ENCODE results near the gene AGR2.

The AGR2 gene

DNA sequence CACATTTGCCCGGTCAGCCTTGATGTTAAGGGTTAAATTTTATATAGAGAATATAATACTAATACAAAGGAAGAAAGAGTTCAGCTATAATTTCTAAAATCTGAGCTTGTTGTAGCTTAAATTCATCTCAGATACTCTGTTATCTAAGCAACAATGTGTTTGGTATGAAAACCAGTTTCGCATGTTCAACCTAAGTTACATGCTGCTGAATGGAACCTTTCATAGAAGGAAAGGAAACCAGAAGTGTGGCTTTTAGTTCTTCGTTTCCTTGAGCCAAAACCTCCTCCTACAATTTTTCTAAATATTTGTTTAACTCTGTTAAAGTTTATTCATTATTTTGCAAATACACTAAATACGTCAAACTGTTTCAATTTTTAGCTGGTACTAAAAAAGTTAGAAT, 18.5 kb downstream of the AGR2 start:
- Histone ChIP-seq H3K27me3 (ENCODE audit: control insufficient read depth in 3 of 3, insufficient read depth in 3 of 3, low read depth in 1 of 3, low read length in 3 of 3) (peaks cover 0 to 2% (median 0%) of the 10 kb centered on the region in 3 experiments), H2BK12ac (ENCODE audit: low read length) (no peak overlapping the region), H4K91ac (ENCODE audit: low read depth, low read length, poor library complexity) (no peak overlapping the region), H2BK5ac (ENCODE audit: low read length) (no peak overlapping the region), H3K23ac (ENCODE audit: low read depth, low read length, poor library complexity) (no peak overlapping the region), H3K4ac (ENCODE audit: low read length) (no peak overlapping the region), H3K9me3 (replicated peaks in 1 of 2; ENCODE audit: control insufficient read depth in 2 of 2, insufficient read depth in 1 of 2, low read depth in 1 of 2, low read length in 2 of 2) (no peaks in the 10 kb centered on the region), H2BK15ac (ENCODE audit: low read length) (no peak overlapping the region), H3K36me3 (replicated peaks in 1 of 2; ENCODE audit: control insufficient read depth in 2 of 2, insufficient read depth in 2 of 2, low read length in 2 of 2) (peaks cover 0 to 31% of the 10 kb centered on the region in 2 donors), H3K14ac (ENCODE audit: low read length) (no peak overlapping the region), H3K18ac (ENCODE audit: low read length) (no peak overlapping the region), H2BK120ac (ENCODE audit: low read depth, low read length) (no peak overlapping the region), H3K9ac (ENCODE audit: low read depth, low read length, poor library complexity) (no peak overlapping the region), H2AFZ (ENCODE audit: low read length) (no peak overlapping the region), H3K4me2 (ENCODE audit: insufficient read depth, low read length, poor library complexity, severe bottlenecking) (no peak overlapping the region), H4K8ac (ENCODE audit: low read depth, low read length) (no peak overlapping the region), H2AK5ac (ENCODE audit: low read depth, low read length) (no peak overlapping the region), H3K27ac (replicated peaks; ENCODE audit: low read length) (no peak overlapping the region), H3K4me1 (ENCODE audit: control insufficient read depth in 2 of 2, insufficient read depth in 1 of 2, low read depth in 1 of 2, low read length in 2 of 2) (no peaks in the 10 kb centered on the region), H3K79me1 (ENCODE audit: low read depth, low read length) (no peaks in the 10 kb centered on the region), H3K4me3 (ENCODE audit: low read length in 2 of 2) (no peak overlapping the region)
- no CpG with 5 or more reads among the region's 4 CpGs for WGBS, 2 donors (ENCODE audit: extremely low coverage in 2 of 2, insufficient read length in 2 of 2, insufficient replicate concordance in 1 of 2)
- no peak for DNase-seq (ENCODE audit: low spot score)

DNA sequence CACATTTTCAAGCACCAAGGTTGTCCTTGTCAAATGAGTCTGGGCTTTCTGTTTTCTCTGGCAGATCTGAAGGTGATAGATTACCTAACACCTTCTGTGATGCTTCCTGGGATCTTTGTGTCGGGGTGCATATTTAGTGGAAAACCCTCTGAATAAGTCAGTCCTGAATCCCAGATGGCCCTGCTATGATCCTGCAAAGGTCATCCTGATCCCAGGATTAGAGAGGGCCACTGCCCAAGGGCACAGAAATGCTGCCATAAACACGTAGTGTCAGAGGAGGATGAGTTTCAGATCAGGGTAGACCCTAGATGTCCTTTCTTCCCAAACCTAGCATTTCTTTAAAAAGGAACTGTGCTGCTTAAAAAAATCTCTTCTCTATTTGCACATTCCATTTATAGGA, 19.0 kb downstream of the AGR2 start:
- H3K4me2 ChIP-seq (ENCODE audit: insufficient read depth, low read length, poor library complexity, severe bottlenecking) = no peak overlapping the region
- H3K4me3 ChIP-seq (ENCODE audit: low read length in 2 of 2) = no peak overlapping the region
- H3K4ac ChIP-seq (ENCODE audit: low read length) = no peak overlapping the region
- no peak overlapping the region for H3K27ac ChIP-seq (replicated peaks; ENCODE audit: low read length)
- no peak overlapping the region for H3K14ac ChIP-seq (ENCODE audit: low read length)
- H3K27me3 ChIP-seq (ENCODE audit: control insufficient read depth in 3 of 3, insufficient read depth in 3 of 3, low read depth in 1 of 3, low read length in 3 of 3) = peaks cover 0 to 2% (median 0%) of the 10 kb centered on the region in 3 experiments
- no peaks in the 10 kb centered on the region for H3K9me3 ChIP-seq (replicated peaks in 1 of 2; ENCODE audit: control insufficient read depth in 2 of 2, insufficient read depth in 1 of 2, low read depth in 1 of 2, low read length in 2 of 2)
- no peaks in the 10 kb centered on the region for H3K79me1 ChIP-seq (ENCODE audit: low read depth, low read length)
- H2AK5ac ChIP-seq (ENCODE audit: low read depth, low read length) = no peak overlapping the region
- DNase-seq (ENCODE audit: low spot score) = no peak
- no peak overlapping the region for H2AFZ ChIP-seq (ENCODE audit: low read length)
- H2BK12ac ChIP-seq (ENCODE audit: low read length) = no peak overlapping the region
- no CpG with 5 or more reads among the region's 2 CpGs for WGBS, 2 donors (ENCODE audit: extremely low coverage in 2 of 2, insufficient read length in 2 of 2, insufficient replicate concordance in 1 of 2)
- no peak overlapping the region for H4K8ac ChIP-seq (ENCODE audit: low read depth, low read length)
- no peak overlapping the region for H2BK5ac ChIP-seq (ENCODE audit: low read length)
- peaks cover 0 to 32% of the 10 kb centered on the region in 2 donors for H3K36me3 ChIP-seq (replicated peaks in 1 of 2; ENCODE audit: control insufficient read depth in 2 of 2, insufficient read depth in 2 of 2, low read length in 2 of 2)
- no peak overlapping the region for H2BK15ac ChIP-seq (ENCODE audit: low read length)
- no peak overlapping the region for H3K9ac ChIP-seq (ENCODE audit: low read depth, low read length, poor library complexity)
- no peak overlapping the region for H3K18ac ChIP-seq (ENCODE audit: low read length)
- no peak overlapping the region for H3K23ac ChIP-seq (ENCODE audit: low read depth, low read length, poor library complexity)
- H2BK120ac ChIP-seq (ENCODE audit: low read depth, low read length) = no peak overlapping the region
- no peak overlapping the region for H4K91ac ChIP-seq (ENCODE audit: low read depth, low read length, poor library complexity)
- no peaks in the 10 kb centered on the region for H3K4me1 ChIP-seq (ENCODE audit: control insufficient read depth in 2 of 2, insufficient read depth in 1 of 2, low read depth in 1 of 2, low read length in 2 of 2)

DNA sequence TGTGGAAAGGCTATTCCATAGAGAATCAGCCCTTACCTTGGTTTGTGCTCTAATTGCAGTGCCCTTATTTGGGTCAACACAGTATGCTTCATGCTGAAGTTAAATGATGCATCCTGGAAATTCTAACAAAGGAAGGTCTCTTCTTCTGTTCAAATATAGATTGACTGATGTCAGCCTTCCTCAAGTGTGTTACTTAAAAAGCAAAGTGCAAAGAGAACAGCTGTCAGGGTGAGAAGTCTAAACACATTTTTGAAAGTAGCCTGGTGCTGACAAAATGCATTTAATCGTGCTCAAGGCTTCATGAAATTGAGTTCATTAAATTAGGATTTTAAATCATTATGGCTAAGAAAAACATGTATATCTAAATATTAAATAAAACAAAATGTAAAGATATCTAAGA, 19.5 kb downstream of the AGR2 start:
- Histone ChIP-seq H3K4ac (ENCODE audit: low read length) (no peak overlapping the region), H3K4me3 (ENCODE audit: low read length in 2 of 2) (no peak overlapping the region), H3K4me2 (ENCODE audit: insufficient read depth, low read length, poor library complexity, severe bottlenecking) (no peak overlapping the region), H3K14ac (ENCODE audit: low read length) (no peak overlapping the region), H2BK120ac (ENCODE audit: low read depth, low read length) (no peak overlapping the region), H2BK12ac (ENCODE audit: low read length) (no peak overlapping the region), H3K4me1 (ENCODE audit: control insufficient read depth in 2 of 2, insufficient read depth in 1 of 2, low read depth in 1 of 2, low read length in 2 of 2) (no peaks in the 10 kb centered on the region), H3K9ac (ENCODE audit: low read depth, low read length, poor library complexity) (no peak overlapping the region), H2BK15ac (ENCODE audit: low read length) (no peak overlapping the region), H2AFZ (ENCODE audit: low read length) (no peak overlapping the region), H3K23ac (ENCODE audit: low read depth, low read length, poor library complexity) (no peak overlapping the region), H2AK5ac (ENCODE audit: low read depth, low read length) (no peak overlapping the region), H4K8ac (ENCODE audit: low read depth, low read length) (no peak overlapping the region), H2BK5ac (ENCODE audit: low read length) (no peak overlapping the region), H3K18ac (ENCODE audit: low read length) (no peak overlapping the region), H3K9me3 (replicated peaks in 1 of 2; ENCODE audit: control insufficient read depth in 2 of 2, insufficient read depth in 1 of 2, low read depth in 1 of 2, low read length in 2 of 2) (no peaks in the 10 kb centered on the region), H3K27ac (replicated peaks; ENCODE audit: low read length) (no peak overlapping the region), H4K91ac (ENCODE audit: low read depth, low read length, poor library complexity) (no peak overlapping the region), H3K79me1 (ENCODE audit: low read depth, low read length) (no peaks in the 10 kb centered on the region), H3K27me3 (ENCODE audit: control insufficient read depth in 3 of 3, insufficient read depth in 3 of 3, low read depth in 1 of 3, low read length in 3 of 3) (peaks cover 0 to 2% (median 0%) of the 10 kb centered on the region in 3 experiments), H3K36me3 (replicated peaks in 1 of 2; ENCODE audit: control insufficient read depth in 2 of 2, insufficient read depth in 2 of 2, low read length in 2 of 2) (peaks cover 0 to 32% of the 10 kb centered on the region in 2 donors)
- DNase-seq (ENCODE audit: low spot score) = no peak
- no CpG with 5 or more reads among the region's 1 CpG for WGBS, 2 donors (ENCODE audit: extremely low coverage in 2 of 2, insufficient read length in 2 of 2, insufficient replicate concordance in 1 of 2)

DNA sequence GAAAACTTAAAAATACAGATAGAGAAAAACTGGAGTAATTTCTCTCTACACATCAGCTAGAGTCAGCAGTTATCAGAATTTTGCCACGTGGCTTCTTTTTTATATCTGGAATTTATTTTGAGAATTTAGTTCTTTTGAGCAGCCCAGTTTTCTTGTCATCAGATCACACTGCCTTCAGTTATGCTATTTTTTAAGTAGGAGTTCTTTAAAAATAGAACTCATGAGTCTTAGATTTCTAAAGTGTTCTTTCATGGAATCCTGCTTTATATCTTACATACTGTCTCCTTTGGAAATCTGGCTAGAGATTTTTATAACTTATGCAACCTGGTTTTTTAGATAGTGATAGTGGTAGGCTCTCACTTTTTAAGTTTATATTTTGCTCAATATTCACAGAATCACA, 24.2 kb downstream of the AGR2 start:
- Histone ChIP-seq H4K8ac (ENCODE audit: low read depth, low read length) (no peak overlapping the region), H3K18ac (ENCODE audit: low read length) (no peak overlapping the region), H3K4me3 (ENCODE audit: low read length in 2 of 2) (no peak overlapping the region), H2BK5ac (ENCODE audit: low read length) (no peak overlapping the region), H3K9me3 (replicated peaks in 1 of 2; ENCODE audit: control insufficient read depth in 2 of 2, insufficient read depth in 1 of 2, low read depth in 1 of 2, low read length in 2 of 2) (no peaks in the 10 kb centered on the region), H3K79me1 (ENCODE audit: low read depth, low read length) (no peaks in the 10 kb centered on the region), H3K4me1 (ENCODE audit: control insufficient read depth in 2 of 2, insufficient read depth in 1 of 2, low read depth in 1 of 2, low read length in 2 of 2) (peaks cover 0 to 5% of the 10 kb centered on the region in 2 donors), H3K9ac (ENCODE audit: low read depth, low read length, poor library complexity) (no peak overlapping the region), H2BK12ac (ENCODE audit: low read length) (no peak overlapping the region), H3K4ac (ENCODE audit: low read length) (no peak overlapping the region), H2BK120ac (ENCODE audit: low read depth, low read length) (no peak overlapping the region), H3K27ac (replicated peaks; ENCODE audit: low read length) (no peak overlapping the region), H3K23ac (ENCODE audit: low read depth, low read length, poor library complexity) (no peak overlapping the region), H3K4me2 (ENCODE audit: insufficient read depth, low read length, poor library complexity, severe bottlenecking) (no peak overlapping the region), H3K14ac (ENCODE audit: low read length) (no peak overlapping the region), H2AK5ac (ENCODE audit: low read depth, low read length) (no peak overlapping the region), H3K27me3 (ENCODE audit: control insufficient read depth in 3 of 3, insufficient read depth in 3 of 3, low read depth in 1 of 3, low read length in 3 of 3) (peaks cover 0 to 2% (median 0%) of the 10 kb centered on the region in 3 experiments), H2BK15ac (ENCODE audit: low read length) (no peak overlapping the region), H2AFZ (ENCODE audit: low read length) (no peak overlapping the region), H4K91ac (ENCODE audit: low read depth, low read length, poor library complexity) (no peak overlapping the region), H3K36me3 (replicated peaks in 1 of 2; ENCODE audit: control insufficient read depth in 2 of 2, insufficient read depth in 2 of 2, low read length in 2 of 2) (peaks cover 0 to 31% of the 10 kb centered on the region in 2 donors)
- no CpG with 5 or more reads among the region's 1 CpG for WGBS, 2 donors (ENCODE audit: extremely low coverage in 2 of 2, insufficient read length in 2 of 2, insufficient replicate concordance in 1 of 2)
- no peak for DNase-seq (ENCODE audit: low spot score)

Data from neuronal stem cell (in vitro differentiated cells).